ENCODE data around the gene TMPRSS12. TPM values are rescaled to one million over a fixed set of nuclear protein-coding genes. Genes with fewer than 3 reads are reported as not detected.
"Not testable (repeated sequence)": the region's sequence is repeated elsewhere in the genome, so short reads cannot be mapped to it uniquely, and the experiment has no call there.

The TMPRSS12 gene
- total RNA-seq, 1 donor: not detected

DNA sequence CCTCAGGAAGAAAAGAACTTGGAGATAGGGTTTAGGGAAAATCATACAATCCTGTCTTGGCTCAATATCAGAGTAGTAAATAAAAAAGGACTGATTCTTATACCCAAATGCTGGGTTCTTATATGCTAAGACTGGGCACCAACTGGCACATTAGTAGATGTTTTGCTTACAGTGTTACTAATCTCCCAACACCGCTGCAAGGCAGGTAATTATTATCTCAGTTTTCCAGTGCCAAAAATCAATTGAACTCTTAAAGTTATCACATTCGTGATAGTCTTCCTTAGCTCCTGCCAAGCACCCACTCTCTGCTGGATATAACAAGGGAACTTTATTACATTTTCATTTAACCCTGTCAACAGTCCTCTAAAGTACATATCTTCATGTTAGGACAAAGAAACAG, 84.6 kb downstream of the TMPRSS12 start:
- H3K79me2 ChIP-seq (ENCODE audit: insufficient read depth, low read length): peaks cover 7% of the 10 kb centered on the region
- no peak overlapping the region for H2AFZ ChIP-seq (ENCODE audit: low read length)
- H4K20me1 ChIP-seq (ENCODE audit: insufficient read depth, low read length): no peaks in the 10 kb centered on the region
- H3K4me2 ChIP-seq (ENCODE audit: insufficient read depth, low read length): peak overlapping the region; percentile 2
- H3K36me3 ChIP-seq (ENCODE audit: insufficient read depth, low read length): no peaks in the 10 kb centered on the region
- no peaks in the 10 kb centered on the region for H3K27me3 ChIP-seq (ENCODE audit: insufficient read depth, low read length)
- H3K4me3 ChIP-seq (ENCODE audit: insufficient read depth, low read length): peak overlapping the region; percentile 25
- no peaks in the 10 kb centered on the region for H3K9me3 ChIP-seq (ENCODE audit: low read depth, low read length)
- peaks cover 41% of the 10 kb centered on the region for H3K4me1 ChIP-seq (ENCODE audit: insufficient read depth, low read length)
- no peak for DNase-seq (ENCODE audit: insufficient read length, low spot score, missing footprints)
- no peak overlapping the region for H3K27ac ChIP-seq (ENCODE audit: low read depth, low read length)
- TF ChIP-seq, protein P1, sequence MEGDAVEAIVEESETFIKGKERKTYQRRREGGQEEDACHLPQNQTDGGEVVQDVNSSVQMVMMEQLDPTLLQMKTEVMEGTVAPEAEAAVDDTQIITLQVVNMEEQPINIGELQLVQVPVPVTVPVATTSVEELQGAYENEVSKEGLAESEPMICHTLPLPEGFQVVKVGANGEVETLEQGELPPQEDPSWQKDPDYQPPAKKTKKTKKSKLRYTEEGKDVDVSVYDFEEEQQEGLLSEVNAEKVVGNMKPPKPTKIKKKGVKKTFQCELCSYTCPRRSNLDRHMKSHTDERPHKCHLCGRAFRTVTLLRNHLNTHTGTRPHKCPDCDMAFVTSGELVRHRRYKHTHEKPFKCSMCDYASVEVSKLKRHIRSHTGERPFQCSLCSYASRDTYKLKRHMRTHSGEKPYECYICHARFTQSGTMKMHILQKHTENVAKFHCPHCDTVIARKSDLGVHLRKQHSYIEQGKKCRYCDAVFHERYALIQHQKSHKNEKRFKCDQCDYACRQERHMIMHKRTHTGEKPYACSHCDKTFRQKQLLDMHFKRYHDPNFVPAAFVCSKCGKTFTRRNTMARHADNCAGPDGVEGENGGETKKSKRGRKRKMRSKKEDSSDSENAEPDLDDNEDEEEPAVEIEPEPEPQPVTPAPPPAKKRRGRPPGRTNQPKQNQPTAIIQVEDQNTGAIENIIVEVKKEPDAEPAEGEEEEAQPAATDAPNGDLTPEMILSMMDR (IDR thresholded peaks at IDR 0.05; ENCODE audit: extremely low read depth, low read depth, low read length): no peak

DNA sequence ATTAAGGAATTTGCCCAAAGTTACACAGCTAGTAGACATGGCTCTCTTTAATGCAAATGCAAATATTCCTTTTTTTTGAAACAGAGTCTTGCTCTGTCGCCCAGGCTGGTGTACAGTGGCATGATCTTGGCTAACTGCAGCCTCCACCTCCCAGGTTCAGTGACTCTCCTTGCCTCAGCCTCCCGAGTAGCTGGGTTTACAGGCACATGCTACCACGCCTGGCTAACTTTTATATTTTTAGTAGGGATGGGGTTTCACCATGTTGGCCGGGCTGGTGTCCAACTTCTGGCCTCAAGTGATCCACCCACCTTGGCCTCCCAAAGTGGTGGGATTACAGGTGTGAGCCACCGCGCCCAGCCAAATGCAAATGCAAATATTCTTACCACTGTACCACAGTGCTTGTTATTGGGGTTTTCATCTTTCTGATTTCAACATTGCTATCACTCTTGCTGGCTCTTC, 85.1 kb downstream of the TMPRSS12 start:
- no peaks in the 10 kb centered on the region for H3K36me3 ChIP-seq (ENCODE audit: insufficient read depth, low read length)
- H3K4me1 ChIP-seq (ENCODE audit: insufficient read depth, low read length): peaks cover 38% of the 10 kb centered on the region
- H3K9me3 ChIP-seq (ENCODE audit: low read depth, low read length): no peaks in the 10 kb centered on the region
- TF ChIP-seq, protein P1 (IDR thresholded peaks at IDR 0.05; ENCODE audit: extremely low read depth, low read depth, low read length): no peak
- H3K27me3 ChIP-seq (ENCODE audit: insufficient read depth, low read length): no peaks in the 10 kb centered on the region
- H3K4me3 ChIP-seq (ENCODE audit: insufficient read depth, low read length): peak overlapping the region; percentile 25
- H3K79me2 ChIP-seq (ENCODE audit: insufficient read depth, low read length): peaks cover 7% of the 10 kb centered on the region
- DNase-seq (ENCODE audit: insufficient read length, low spot score, missing footprints): no peak
- no peaks in the 10 kb centered on the region for H4K20me1 ChIP-seq (ENCODE audit: insufficient read depth, low read length)
- no peak overlapping the region for H2AFZ ChIP-seq (ENCODE audit: low read length)
- H3K4me2 ChIP-seq (ENCODE audit: insufficient read depth, low read length): peak overlapping the region; percentile 2
- H3K27ac ChIP-seq (ENCODE audit: low read depth, low read length): no peak overlapping the region

DNA sequence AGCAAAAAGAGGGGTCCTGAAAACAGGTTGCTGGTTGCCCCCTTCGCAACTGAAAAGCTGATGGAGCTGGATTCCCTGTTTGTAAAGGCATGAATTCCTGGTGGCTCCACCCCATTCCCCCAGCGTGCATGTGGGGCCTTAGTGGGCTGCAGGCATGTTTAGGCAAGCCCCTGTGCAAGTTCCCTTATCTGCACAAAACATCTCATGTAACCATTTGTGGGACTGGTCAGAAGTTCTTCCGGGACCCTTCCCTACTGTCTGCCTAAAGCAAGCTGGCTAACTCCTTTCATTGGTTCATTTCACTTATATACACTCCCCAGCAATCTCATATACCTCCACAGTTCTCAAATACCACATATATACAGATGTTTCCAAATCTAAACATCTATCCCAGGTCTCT, 85.7 kb downstream of the TMPRSS12 start:
- TF ChIP-seq, protein P1 (IDR thresholded peaks at IDR 0.05; ENCODE audit: extremely low read depth, low read depth, low read length): no peak
- H3K79me2 ChIP-seq (ENCODE audit: insufficient read depth, low read length): peaks cover 7% of the 10 kb centered on the region
- no peaks in the 10 kb centered on the region for H3K27me3 ChIP-seq (ENCODE audit: insufficient read depth, low read length)
- no peak for DNase-seq (ENCODE audit: insufficient read length, low spot score, missing footprints)
- H3K4me2 ChIP-seq (ENCODE audit: insufficient read depth, low read length): no peak overlapping the region
- H3K9me3 ChIP-seq (ENCODE audit: low read depth, low read length): no peaks in the 10 kb centered on the region
- no peaks in the 10 kb centered on the region for H4K20me1 ChIP-seq (ENCODE audit: insufficient read depth, low read length)
- no peaks in the 10 kb centered on the region for H3K36me3 ChIP-seq (ENCODE audit: insufficient read depth, low read length)
- H3K4me3 ChIP-seq (ENCODE audit: insufficient read depth, low read length): no peak overlapping the region
- H2AFZ ChIP-seq (ENCODE audit: low read length): peak overlapping the region; percentile 34
- peaks cover 32% of the 10 kb centered on the region for H3K4me1 ChIP-seq (ENCODE audit: insufficient read depth, low read length)
- no peak overlapping the region for H3K27ac ChIP-seq (ENCODE audit: low read depth, low read length)

DNA sequence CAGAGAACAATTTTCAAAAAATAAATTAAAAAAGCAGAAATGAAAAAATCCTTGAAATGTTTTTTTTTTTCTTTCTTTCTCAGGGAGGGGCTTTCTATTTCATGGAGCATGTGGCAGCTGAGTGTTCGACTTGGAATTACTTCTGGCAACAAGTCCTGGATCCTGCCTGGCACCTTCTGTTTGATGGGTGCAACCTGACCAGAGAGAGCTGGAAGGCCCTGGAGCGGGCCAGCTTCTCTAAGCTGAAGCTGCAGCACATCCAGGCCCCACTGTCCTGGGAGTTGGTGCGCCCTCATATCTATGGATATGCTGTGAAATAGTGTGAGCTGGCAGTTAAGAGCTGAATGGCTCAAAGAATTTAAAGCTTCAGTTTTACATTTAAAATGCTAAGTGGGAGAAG, 87.1 kb downstream of the TMPRSS12 start:
- Histone ChIP-seq H4K20me1 (ENCODE audit: insufficient read depth, low read length) (no peaks in the 10 kb centered on the region), H3K4me1 (ENCODE audit: insufficient read depth, low read length) (peaks cover 26% of the 10 kb centered on the region), H2AFZ (ENCODE audit: low read length) (no peak overlapping the region), H3K4me3 (ENCODE audit: insufficient read depth, low read length) (no peak overlapping the region), H3K27ac (ENCODE audit: low read depth, low read length) (no peak overlapping the region), H3K4me2 (ENCODE audit: insufficient read depth, low read length) (no peak overlapping the region), H3K9me3 (ENCODE audit: low read depth, low read length) (no peaks in the 10 kb centered on the region), H3K79me2 (ENCODE audit: insufficient read depth, low read length) (peaks cover 7% of the 10 kb centered on the region), H3K27me3 (ENCODE audit: insufficient read depth, low read length) (no peaks in the 10 kb centered on the region), H3K36me3 (ENCODE audit: insufficient read depth, low read length) (no peaks in the 10 kb centered on the region)
- no peak for DNase-seq (ENCODE audit: insufficient read length, low spot score, missing footprints)
- TF ChIP-seq, protein P1 (IDR thresholded peaks at IDR 0.05; ENCODE audit: extremely low read depth, low read depth, low read length): no peak

DNA sequence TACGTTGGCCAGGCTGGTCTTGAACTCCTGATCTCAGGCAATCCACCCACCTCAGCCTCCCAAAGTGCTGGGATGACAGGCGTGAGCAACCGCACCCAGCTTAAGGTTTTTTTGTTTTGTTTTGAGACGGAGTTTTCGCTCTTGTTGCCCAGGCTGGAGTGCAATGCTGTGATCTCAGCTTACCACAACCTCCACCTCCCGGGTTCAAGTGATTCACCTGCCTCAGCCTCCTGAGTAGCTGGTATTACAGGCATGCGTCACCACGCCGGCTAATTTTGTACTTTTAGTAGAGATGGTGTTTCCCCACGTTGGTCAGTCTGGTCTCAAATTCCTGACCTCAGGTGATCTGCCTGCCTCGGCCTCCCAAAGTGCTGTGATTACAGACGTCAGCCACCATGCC, 87.8 kb downstream of the TMPRSS12 start:
- H3K36me3 ChIP-seq (ENCODE audit: insufficient read depth, low read length); H3K4me2 ChIP-seq (ENCODE audit: insufficient read depth, low read length); H2AFZ ChIP-seq (ENCODE audit: low read length); H3K79me2 ChIP-seq (ENCODE audit: insufficient read depth, low read length); H3K9me3 ChIP-seq (ENCODE audit: low read depth, low read length); H3K27ac ChIP-seq (ENCODE audit: low read depth, low read length); H4K20me1 ChIP-seq (ENCODE audit: insufficient read depth, low read length); H3K27me3 ChIP-seq (ENCODE audit: insufficient read depth, low read length); H3K4me3 ChIP-seq (ENCODE audit: insufficient read depth, low read length); DNase-seq (ENCODE audit: insufficient read length, low spot score, missing footprints): not testable (repeated sequence)
- peaks cover 24% of the 10 kb centered on the region for H3K4me1 ChIP-seq (ENCODE audit: insufficient read depth, low read length)

All from osteoblast (primary cell).